ENCODE results near the gene TLCD2. TPM values are rescaled to one million over a fixed set of nuclear protein-coding genes. Genes with fewer than 3 reads are reported as not detected.

TLCD2 gene
- total and polyA plus RNA-seq, 9 of the 15 experiments (the other 6 are each of a cell fraction or from before 2014, with no cell fraction given): 0.10 to 0.89 (median 0.58) TPM

GRCh38 chr17:1736348-1737281 is 26.4 kb upstream of the TLCD2 start (continued):
- TF ChIP-seq ZNF592 (IDR thresholded peaks at IDR 0.05) (peak; percentile 57; the same call in 1 of the 2 replicates), CLOCK (CRISPR knock-in tag; IDR thresholded peaks at IDR 0.05; ENCODE audit: borderline replicate concordance) (no peak), ZNF354B (CRISPR knock-in tag; IDR thresholded peaks at IDR 0.05) (no peak), FOXJ3 (CRISPR knock-in tag; IDR thresholded peaks at IDR 0.05) (no peak), SOX6 (IDR thresholded peaks at IDR 0.05) (0 out of 2 replicates have a peak, but pooled peaks have one; percentile 30), LARP7 (IDR thresholded peaks at IDR 0.05) (no peak), PKNOX1 (IDR thresholded peaks at IDR 0.05) (peak; percentile 18; the same call in 1 of the 2 replicates), HDAC2 (IDR thresholded peaks at IDR 0.05) (0 out of 2 replicates have a peak, but pooled peaks have one; percentile 30), NRF1 (conservative IDR thresholded peaks at IDR 0.05 in 1 of 2, IDR thresholded peaks at IDR 0.05 in 1 of 2) (peak; percentile 61 to 67)
